ENCODE results near the gene BNIPL.

DNA sequence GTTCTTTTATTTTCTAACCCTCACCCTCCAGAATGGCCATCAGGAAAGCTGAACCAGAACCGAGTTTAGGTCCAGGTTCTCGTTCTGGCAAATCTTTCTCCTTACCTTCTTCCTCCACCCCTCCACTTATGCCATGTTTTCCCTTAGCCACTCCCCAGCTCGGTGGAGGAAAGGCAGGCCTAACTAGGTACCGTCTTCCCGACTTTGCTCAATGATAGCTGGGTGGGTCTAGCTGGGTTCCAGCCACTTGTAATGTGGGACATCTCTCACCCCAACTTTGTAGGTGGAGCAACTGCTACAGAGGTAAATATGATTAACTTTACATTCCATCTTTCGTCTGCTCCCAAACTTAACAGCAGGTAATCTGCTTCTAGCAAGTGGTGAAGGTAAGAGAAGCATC is 646 bp downstream of the BNIPL start:
- TF ChIP-seq, protein P1, sequence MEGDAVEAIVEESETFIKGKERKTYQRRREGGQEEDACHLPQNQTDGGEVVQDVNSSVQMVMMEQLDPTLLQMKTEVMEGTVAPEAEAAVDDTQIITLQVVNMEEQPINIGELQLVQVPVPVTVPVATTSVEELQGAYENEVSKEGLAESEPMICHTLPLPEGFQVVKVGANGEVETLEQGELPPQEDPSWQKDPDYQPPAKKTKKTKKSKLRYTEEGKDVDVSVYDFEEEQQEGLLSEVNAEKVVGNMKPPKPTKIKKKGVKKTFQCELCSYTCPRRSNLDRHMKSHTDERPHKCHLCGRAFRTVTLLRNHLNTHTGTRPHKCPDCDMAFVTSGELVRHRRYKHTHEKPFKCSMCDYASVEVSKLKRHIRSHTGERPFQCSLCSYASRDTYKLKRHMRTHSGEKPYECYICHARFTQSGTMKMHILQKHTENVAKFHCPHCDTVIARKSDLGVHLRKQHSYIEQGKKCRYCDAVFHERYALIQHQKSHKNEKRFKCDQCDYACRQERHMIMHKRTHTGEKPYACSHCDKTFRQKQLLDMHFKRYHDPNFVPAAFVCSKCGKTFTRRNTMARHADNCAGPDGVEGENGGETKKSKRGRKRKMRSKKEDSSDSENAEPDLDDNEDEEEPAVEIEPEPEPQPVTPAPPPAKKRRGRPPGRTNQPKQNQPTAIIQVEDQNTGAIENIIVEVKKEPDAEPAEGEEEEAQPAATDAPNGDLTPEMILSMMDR (IDR thresholded peaks at IDR 0.05) = no peak
- TF ChIP-seq POLR2A (IDR thresholded peaks at IDR 0.05) = no peak
